ENCODE data around the gene MRGPRD. TPM values are rescaled to one million over a fixed set of nuclear protein-coding genes. Genes with fewer than 3 reads are reported as not detected.

Gene MRGPRD
- total and polyA plus RNA-seq, 2 of the 13 experiments (the other 11 are each of a cell fraction or from before 2014, with no cell fraction given): not detected

- no TSS peak for BruUV-seq (replicated peaks)
These were observed 44.5 kb downstream of the MRGPRD start for GRCh38 chr11:68936358-68936636.

DNA sequence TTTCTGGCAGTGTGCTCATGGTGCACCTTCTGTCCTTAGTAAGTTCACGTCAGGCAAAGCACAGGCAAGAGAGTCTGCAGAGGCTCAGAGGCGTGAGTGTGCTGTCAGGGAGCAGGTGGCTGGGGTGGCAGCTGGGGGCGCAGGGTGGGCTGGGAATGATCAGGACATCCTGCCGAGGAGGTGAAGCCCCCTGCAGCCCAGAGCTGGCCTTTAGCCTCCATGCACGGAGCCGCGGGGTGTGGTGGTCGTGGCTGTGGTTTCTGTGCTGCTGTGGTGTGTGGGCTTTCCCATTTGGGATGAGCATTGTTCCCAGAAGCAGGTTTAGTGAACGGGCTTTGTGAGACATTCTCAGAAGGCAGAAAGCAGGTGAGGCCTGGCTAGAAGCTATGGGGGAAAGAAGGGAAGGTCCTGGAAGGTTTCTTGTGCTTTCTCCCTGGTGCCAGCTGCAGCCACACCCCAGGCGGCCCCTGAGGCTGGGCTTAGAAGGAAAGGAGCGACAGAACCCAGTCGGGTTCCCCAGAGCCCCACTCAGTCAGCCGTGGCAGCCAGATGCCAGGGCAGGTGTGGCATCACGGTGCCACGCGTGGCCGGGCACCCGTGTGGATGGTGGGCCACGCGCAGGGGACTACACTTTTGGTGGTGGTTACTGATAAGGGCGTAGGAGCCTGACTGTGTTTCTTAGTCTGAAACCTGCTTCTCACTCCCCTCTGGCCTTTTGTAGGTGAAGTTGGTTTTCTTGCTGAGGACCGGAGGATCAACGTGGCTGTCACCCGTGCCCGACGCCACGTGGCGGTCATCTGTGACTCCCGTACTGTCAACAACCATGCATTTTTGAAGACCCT, 45.0 kb downstream of the MRGPRD start:
- in situ Hi-C loops (cut with HindIII; ENCODE audit: extremely low pct_ligation_motif_present, low pct_unique_long_range_greater_than_20kb) (no loop called here), intact Hi-C loops (cut with micrococcal nuclease; ENCODE audit: unreplicated experiment) (no loop called here)
- H3K9ac ChIP-seq (ENCODE audit: insufficient read depth, low read depth, low read length): no peak overlapping the region
- WGBS (ENCODE audit: low lambda C conversion rate): 98% methylated on average over 25 of the region's 29 CpGs
- H3K4me1 ChIP-seq (ENCODE audit: insufficient read depth, low read length): no peaks in the 10 kb centered on the region
- no peaks in the 10 kb centered on the region for H4K20me1 ChIP-seq (ENCODE audit: insufficient read depth, low read length)
- DNase-seq (ENCODE audit: low spot score) (no peak), FAIRE-seq (no peak), ATAC-seq (no peak)
- no TSS peak for BruUV-seq (replicated peaks)
- H3K9me3 ChIP-seq (ENCODE audit: low read length): no peaks in the 10 kb centered on the region
- H3K4me2 ChIP-seq (ENCODE audit: low read depth, low read length): no peak overlapping the region
- H3K4me3 ChIP-seq (replicated peaks in 1 of 3; ENCODE audit: insufficient read depth in 1 of 3, low read depth in 2 of 3, low read length in 3 of 3): no peak overlapping the region
- no peaks in the 10 kb centered on the region; a peak in 1 of 5 replicates for H3K27me3 ChIP-seq (ENCODE audit: control insufficient read depth in 1 of 2, insufficient read depth in 2 of 2, low read length in 2 of 2)
- H3K36me3 ChIP-seq (replicated peaks in 1 of 2; ENCODE audit: control insufficient read depth in 1 of 2, insufficient read depth in 2 of 2, low read length in 2 of 2): peaks cover 19 to 42% of the 10 kb centered on the region in 2 experiments; a peak in 4 of 5 replicates
- no peaks in the 10 kb centered on the region for H3K79me2 ChIP-seq (ENCODE audit: insufficient read depth, low read length)
- H3K27ac ChIP-seq (ENCODE audit: extremely low read length, insufficient read depth, low read length): no peak overlapping the region
- ChIA-PET CTCF (ENCODE audit: low intra/inter-chr PET ratio, low total read pairs) (no interaction called here), POLR2A (no interaction called here)
- no peak overlapping the region for H2AFZ ChIP-seq (ENCODE audit: low read length)
- TF ChIP-seq AHDC1 (CRISPR knock-in tag; IDR thresholded peaks at IDR 0.05; ENCODE audit: borderline replicate concordance) (no peak), HNRNPL (IDR thresholded peaks at IDR 0.05; ENCODE audit: low read depth, low read length) (0 out of 2 replicates have a peak, but pooled peaks have one; percentile 42)

More at GRCh38 chr11:68936358-68936636, 44.5 kb downstream of the MRGPRD start:
- Histone ChIP-seq H3K27me3 (ENCODE audit: control insufficient read depth in 1 of 2, insufficient read depth in 2 of 2, low read length in 2 of 2) (no peaks in the 10 kb centered on the region; a peak in 1 of 5 replicates), H4K20me1 (ENCODE audit: insufficient read depth, low read length) (no peaks in the 10 kb centered on the region), H3K9ac (ENCODE audit: insufficient read depth, low read depth, low read length) (no peak overlapping the region), H3K4me3 (replicated peaks in 1 of 3; ENCODE audit: insufficient read depth in 1 of 3, low read depth in 2 of 3, low read length in 3 of 3) (no peak overlapping the region), H3K4me1 (ENCODE audit: insufficient read depth, low read length) (no peaks in the 10 kb centered on the region), H3K27ac (ENCODE audit: extremely low read length, insufficient read depth, low read length) (no peak overlapping the region), H3K79me2 (ENCODE audit: insufficient read depth, low read length) (no peaks in the 10 kb centered on the region), H2AFZ (ENCODE audit: low read length) (no peak overlapping the region), H3K4me2 (ENCODE audit: low read depth, low read length) (no peak overlapping the region), H3K9me3 (ENCODE audit: low read length) (no peaks in the 10 kb centered on the region), H3K36me3 (replicated peaks in 1 of 2; ENCODE audit: control insufficient read depth in 1 of 2, insufficient read depth in 2 of 2, low read length in 2 of 2) (peaks cover 19 to 42% of the 10 kb centered on the region in 2 experiments; a peak in 4 of 5 replicates)
- intact Hi-C loops (cut with micrococcal nuclease; ENCODE audit: unreplicated experiment) (no loop called here), in situ Hi-C loops (cut with HindIII; ENCODE audit: extremely low pct_ligation_motif_present, low pct_unique_long_range_greater_than_20kb) (no loop called here)
- TF ChIP-seq MED13 (CRISPR knock-in tag; IDR thresholded peaks at IDR 0.05) (no peak), MEF2D (CRISPR knock-in tag; IDR thresholded peaks at IDR 0.05) (no peak), MYC (CRISPR knock-in tag; IDR thresholded peaks at IDR 0.05; ENCODE audit: borderline replicate concordance) (no peak)
- TF ChIP-seq, protein P1, sequence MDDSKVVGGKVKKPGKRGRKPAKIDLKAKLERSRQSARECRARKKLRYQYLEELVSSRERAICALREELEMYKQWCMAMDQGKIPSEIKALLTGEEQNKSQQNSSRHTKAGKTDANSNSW (CRISPR knock-in tag; IDR thresholded peaks at IDR 0.05; ENCODE audit: borderline replicate concordance): no peak
- CTCF ChIA-PET (ENCODE audit: low intra/inter-chr PET ratio, low total read pairs): no interaction called here
- no peak for DNase-seq (ENCODE audit: low spot score)
- no peak for ATAC-seq
- no peak for FAIRE-seq
- 98% methylated on average over 6 of the region's 10 CpGs for WGBS (ENCODE audit: low lambda C conversion rate)
- POLR2A ChIA-PET: no interaction called here

Data from HepG2 (cell line).